Fibroblast of the aortic adventitia (primary cell): Measurements from ENCODE around the gene NR5A2. TPM values are rescaled to one million over a fixed set of nuclear protein-coding genes. Genes with fewer than 3 reads are reported as not detected.
A peak's percentile ranks its signal among the peaks of the same experiment; 100 is the strongest.

Source experiments
- DNase-seq: peaks from one replicate; pipeline ENCODE4 v3.0.0-alpha.2; 2010; ENCODE audit warnings: low read depth
- H3K4me3 ChIP-seq: 2 replicates; pipeline ENCODE4 v1.5.1; 2011; ENCODE audit warnings: low read depth, mild to moderate bottlenecking, control low read depth, low read length, moderate library complexity
- total RNA-seq: library from RNA; depleted of rRNA; stranded (reverse); fragments of >200 nt; gene quantifications from 2 replicates; pipeline ENCODE4 v1.2.3, GENCODE V29; 2012; ENCODE audit warnings: low replicate concordance
- TF ChIP-seq, protein P1 (sequence below): IDR thresholded peaks from 2 replicates; pipeline ENCODE4 v1.5.1; 2011; ENCODE audit warnings: mild to moderate bottlenecking, low read length, control low read depth, inconsistent platforms; ENCODE audit not compliant: insufficient read depth

NR5A2 gene
- total RNA-seq, 1 donor: 11.5 TPM

DNA sequence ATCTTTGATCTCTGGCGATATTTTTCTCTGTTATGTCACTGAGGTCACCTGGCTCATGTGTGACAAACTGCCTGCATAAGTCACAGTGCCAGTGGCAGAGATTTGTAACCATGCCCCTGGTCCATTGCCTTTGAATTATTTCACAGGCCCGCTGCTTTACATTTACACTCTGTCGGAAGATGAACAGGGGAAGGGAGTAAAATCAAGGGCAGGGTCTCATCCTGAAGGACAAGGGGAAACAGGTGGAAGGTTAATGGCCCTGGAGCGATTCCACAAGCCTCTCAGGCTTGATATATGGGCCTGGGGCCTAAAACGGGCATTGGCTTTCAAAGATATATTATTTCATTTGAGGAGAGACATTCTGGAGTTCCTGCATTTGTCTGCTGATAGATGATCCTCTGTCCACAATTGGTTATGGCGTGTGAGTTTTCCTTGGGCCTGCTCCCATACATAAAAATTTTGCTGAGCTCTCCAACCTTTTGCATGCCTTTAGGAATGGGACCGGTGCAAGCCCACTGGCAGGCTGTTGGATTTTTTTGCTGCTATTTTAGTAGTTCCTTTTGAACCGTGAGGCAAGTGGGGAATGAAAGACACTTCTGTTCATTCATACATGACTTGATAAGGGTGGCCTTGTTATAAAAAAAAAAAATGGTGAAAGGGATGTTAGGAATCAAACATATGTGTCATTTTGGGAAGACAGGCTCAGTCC, 51.9 kb downstream of the NR5A2 start:
- H3K4me3 ChIP-seq: no peak overlapping the region
- DNase-seq: no peak
- TF ChIP-seq, protein P1, sequence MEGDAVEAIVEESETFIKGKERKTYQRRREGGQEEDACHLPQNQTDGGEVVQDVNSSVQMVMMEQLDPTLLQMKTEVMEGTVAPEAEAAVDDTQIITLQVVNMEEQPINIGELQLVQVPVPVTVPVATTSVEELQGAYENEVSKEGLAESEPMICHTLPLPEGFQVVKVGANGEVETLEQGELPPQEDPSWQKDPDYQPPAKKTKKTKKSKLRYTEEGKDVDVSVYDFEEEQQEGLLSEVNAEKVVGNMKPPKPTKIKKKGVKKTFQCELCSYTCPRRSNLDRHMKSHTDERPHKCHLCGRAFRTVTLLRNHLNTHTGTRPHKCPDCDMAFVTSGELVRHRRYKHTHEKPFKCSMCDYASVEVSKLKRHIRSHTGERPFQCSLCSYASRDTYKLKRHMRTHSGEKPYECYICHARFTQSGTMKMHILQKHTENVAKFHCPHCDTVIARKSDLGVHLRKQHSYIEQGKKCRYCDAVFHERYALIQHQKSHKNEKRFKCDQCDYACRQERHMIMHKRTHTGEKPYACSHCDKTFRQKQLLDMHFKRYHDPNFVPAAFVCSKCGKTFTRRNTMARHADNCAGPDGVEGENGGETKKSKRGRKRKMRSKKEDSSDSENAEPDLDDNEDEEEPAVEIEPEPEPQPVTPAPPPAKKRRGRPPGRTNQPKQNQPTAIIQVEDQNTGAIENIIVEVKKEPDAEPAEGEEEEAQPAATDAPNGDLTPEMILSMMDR: no peak

DNA sequence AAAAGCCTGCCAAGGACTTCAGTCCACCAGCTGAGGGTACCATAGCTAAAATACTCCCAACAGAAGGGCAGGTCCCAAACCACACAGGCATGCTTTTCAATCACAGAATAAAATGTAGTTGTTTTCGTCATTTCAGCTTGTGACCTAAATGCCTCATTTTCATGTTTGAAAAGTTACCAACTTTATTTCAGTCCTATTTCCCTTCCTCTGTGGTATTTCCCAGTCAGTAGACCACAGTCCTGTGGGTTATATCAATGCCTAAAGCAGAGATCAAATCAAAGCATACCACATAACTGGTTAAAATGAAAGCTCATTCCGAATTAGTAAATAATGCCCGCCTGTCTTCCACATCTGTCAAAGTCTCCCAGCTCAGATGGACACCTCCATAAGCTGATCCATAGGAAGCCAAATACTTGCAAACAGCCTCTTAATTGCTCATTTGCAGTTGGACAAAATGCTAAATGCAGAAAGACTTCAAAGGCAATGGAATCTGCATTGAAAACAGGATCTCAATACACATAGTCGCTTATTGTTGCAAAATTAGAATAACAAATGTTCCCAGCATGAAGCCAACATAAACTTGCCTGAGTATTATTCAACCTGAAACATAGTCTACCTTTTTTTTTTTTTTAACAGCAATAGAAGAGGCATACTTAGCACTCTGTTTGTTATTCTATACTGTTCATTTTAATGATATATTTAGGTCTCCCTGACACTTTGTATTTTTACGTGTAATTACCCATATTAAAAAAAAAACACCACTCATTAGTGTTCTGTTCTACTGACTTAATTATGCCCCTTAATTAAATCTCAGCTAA, 53.9 kb downstream of the NR5A2 start:
- DNase-seq: peak; percentile 21
- TF ChIP-seq, protein P1: no peak
- no peak overlapping the region for H3K4me3 ChIP-seq

DNA sequence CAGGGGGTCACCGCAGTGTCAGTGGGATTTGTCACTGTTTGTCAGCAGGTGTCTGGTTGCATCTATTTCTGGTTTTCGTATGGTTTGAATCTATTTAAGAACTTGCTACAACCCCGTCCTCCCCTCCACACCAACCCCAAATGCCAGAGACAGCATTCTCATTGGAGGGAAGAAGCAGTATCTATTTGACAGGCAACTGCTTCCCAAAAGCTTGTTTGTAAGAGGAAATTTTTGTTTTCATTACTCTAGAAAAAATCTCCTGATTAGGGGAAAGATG, 54.4 kb downstream of the NR5A2 start:
- no peak for DNase-seq
- TF ChIP-seq, protein P1: no peak
- no peak overlapping the region for H3K4me3 ChIP-seq

DNA sequence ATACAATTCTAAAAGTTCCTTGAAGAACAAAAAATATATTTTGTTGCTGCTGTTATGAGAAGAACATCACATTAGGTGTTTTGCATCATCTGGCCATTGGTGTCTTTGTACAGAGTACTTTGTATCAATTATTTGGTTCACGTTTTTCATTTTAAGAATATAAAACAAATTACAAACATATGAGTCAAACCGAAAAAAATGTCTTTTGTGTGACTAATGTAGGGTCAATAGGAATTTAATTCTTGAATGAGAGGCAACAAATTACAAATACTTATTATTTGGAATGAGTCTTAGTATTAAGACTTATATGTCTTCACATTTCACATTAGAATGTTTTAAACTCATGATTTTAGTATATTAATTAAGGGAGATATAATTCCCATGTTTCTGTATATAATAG, 54.8 kb downstream of the NR5A2 start:
- peak; percentile 13 for DNase-seq
- TF ChIP-seq, protein P1: no peak
- no peak overlapping the region for H3K4me3 ChIP-seq

DNA sequence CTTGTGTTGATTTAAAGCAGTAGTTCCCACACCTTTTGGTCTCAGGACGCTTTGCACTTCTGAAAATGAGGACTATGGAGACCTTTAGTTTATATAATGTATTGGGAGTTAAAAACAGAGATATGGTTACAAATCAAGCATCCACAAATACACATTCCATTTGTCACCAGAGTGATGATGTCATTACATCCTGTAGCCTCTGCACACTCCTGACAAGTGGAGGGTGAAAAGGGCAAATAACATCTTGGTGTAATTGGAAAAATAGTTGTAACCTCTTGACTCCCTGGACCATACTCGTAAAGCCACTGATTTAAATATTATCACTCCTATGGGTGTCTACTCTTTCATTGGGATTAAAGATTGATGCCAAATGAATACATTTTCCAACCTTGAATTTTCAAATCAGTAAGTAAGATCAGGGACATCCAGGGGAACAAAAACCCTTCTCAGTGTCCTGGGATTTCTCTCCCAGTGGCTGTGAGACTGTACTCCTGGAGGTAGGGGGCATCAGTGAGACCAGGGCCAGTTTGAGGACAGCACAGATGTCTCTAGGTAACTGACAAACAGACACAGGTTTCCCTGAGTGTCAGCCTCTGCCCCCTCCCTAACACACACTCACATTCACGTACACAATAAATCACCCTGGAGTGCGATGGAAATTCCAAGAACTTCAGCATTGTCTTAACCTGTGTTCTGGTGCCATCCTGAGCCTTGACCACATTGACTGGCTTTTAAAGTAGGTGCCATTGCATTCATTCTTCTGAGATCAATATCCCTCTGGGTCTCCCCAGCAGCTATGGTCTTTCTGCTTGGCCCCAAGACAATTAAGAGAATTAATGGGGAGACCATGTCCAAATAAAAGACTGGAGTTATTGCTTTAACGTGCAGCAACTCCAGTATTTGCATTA, 63.0 kb downstream of the NR5A2 start:
- TF ChIP-seq, protein P1: no peak
- peak; percentile 6 for DNase-seq
- H3K4me3 ChIP-seq: no peak overlapping the region

DNA sequence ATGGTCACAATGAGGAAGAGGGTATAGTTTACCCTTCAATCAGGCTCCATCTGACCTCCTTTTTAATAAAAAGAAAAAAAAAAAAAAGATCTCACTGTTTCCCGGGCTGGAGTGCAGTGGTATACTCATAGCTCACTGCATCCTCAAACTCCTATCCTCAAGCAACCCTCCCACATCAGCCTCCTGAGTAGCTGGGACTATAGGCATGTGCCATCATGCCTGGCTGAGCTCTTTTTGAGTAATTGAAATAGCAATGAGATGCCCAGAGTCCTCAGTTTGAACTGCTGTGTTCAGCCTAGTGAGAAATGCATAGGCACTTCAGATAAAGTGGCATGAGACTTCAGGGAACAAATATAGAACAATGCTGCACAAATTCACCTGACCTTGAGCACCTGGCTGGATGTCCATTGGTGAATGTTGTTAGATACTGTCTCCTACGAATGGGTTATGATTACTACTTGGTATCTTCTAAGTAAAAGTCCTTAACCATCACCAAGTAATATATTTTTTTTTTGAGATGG, 67.6 kb downstream of the NR5A2 start:
- DNase-seq: no peak
- H3K4me3 ChIP-seq: no peak overlapping the region
- TF ChIP-seq, protein P1: no peak
